Gastroesophageal sphincter (tissue), 4 donors: ENCODE data around the gene C2CD5. TPM values are rescaled to one million over a fixed set of nuclear protein-coding genes. Genes with fewer than 3 reads are reported as not detected.
"Not testable (repeated sequence)": the region's sequence is repeated elsewhere in the genome, so short reads cannot be mapped to it uniquely, and the experiment has no call there.

Source experiments
- ATAC-seq: fragments of 150-250 bp; one replicate; pipeline ENCODE4 v1.9.1; 2016; ENCODE audit warnings: mild to moderate bottlenecking, moderate library complexity
- H3K27ac ChIP-seq, 4 donors: fragments of 200-600 bp; sonication (generic) in 3 of 4; 1 replicate in 3 of 4; 2 replicates in 1 of 4; pipeline ENCODE4 v1.5.1; 2016 to 2019
- H3K27me3 ChIP-seq: fragments of 200-600 bp; sonication (generic); one replicate; pipeline ENCODE4 v1.5.1; 2019
- H3K36me3 ChIP-seq, 2 donors: fragments of 200-600 bp; sonication (generic); one replicate each; pipeline ENCODE4 v1.5.1; 2019; ENCODE audit warnings: control low read depth in 1 of 2
- H3K4me1 ChIP-seq, 3 donors: fragments of 200-600 bp; sonication (generic); 1 replicate in 2 of 3; 2 replicates in 1 of 3; pipeline ENCODE4 v1.5.1; 2016 to 2019; ENCODE audit warnings: control low read depth in 2 of 3
- H3K4me3 ChIP-seq, 2 donors: fragments of 200-600 bp; sonication (generic); one replicate each; pipeline ENCODE4 v1.5.1; 2019; ENCODE audit warnings: mild to moderate bottlenecking in 1 of 2, moderate library complexity in 1 of 2
- H3K9me3 ChIP-seq, 3 donors: fragments of 200-600 bp; sonication (generic); one replicate each; pipeline ENCODE4 v1.5.1; 2017 to 2019; ENCODE audit warnings: control low read depth in 2 of 3
- EP300 ChIP-seq: sonication (generic); formaldehyde crosslinking; IDR thresholded peaks from one replicate; pipeline ENCODE4 v1.6.1; 2017; ENCODE audit warnings: antibody characterized with exemption, mild to moderate bottlenecking
- POLR2A ChIP-seq, 2 donors: fragments of 450-650 bp; IDR thresholded peaks; one replicate each; pipeline ENCODE4 v1.6.1; 2017; ENCODE audit warnings: antibody characterized with exemption in 2 of 2, mild to moderate bottlenecking in 2 of 2, moderate library complexity in 1 of 2
- POLR2AphosphoS5 ChIP-seq: sonication (generic); formaldehyde crosslinking; IDR thresholded peaks from one replicate; pipeline ENCODE4 v1.6.1; 2017; ENCODE audit warnings: antibody characterized with exemption
- WGBS, 2 donors: methylation state at CpG; one replicate each; pipeline ENCODE4 v1.1.5; 2018; ENCODE audit warnings: low coverage in 1 of 2; 5-methylcytosine and 5-hydroxymethylcytosine counted together
- total RNA-seq, 4 donors: library from RNA; depleted of rRNA; stranded (reverse); fragments of >200 nt; gene quantifications; one replicate each; pipeline ENCODE4 v1.1.0, GENCODE V29; 2016
- TF ChIP-seq, protein P1 (sequence below), 4 experiments: fragments of 200-600 bp in 2 of 4; fragments of 450-650 bp in 2 of 4; sonication (generic) in 1 of 4; IDR thresholded peaks; one replicate each; pipeline ENCODE4 v1.5.1; 2017 to 2019; ENCODE audit warnings: antibody characterized with exemption in 4 of 4, mild to moderate bottlenecking in 2 of 4, moderate library complexity in 2 of 4

The C2CD5 gene
- total RNA-seq, 4 donors from 2014 or later: 18.9 to 72.8 (median 31.7) TPM

DNA sequence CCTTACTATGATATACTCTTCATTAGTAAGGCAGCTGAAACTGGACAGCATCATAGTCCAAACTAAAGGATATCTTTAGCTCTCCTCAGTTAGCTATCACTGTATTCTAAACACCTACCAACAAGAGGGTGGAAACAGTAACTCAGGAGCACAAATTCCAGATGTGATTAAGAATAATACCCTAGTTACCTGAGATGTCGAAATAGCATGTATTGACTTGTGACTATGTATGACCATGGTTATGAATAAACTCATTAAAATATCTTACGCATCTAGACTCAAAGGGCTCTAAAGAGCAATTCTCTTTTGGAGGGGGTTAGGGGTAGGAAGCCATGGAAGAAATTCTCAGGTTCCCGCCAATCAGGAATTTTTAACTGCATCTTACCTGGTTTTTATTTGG, 90.8 kb downstream of the C2CD5 start:
- no peak overlapping the region for H3K4me3 ChIP-seq
- no peaks in the 10 kb centered on the region for H3K27me3 ChIP-seq
- no peak for ATAC-seq
- no peak for TF ChIP-seq POLR2AphosphoS5
- TF ChIP-seq EP300: no peak
- no peak for TF ChIP-seq POLR2A (IDR thresholded peaks at IDR 0.05)
- TF ChIP-seq, protein P1, sequence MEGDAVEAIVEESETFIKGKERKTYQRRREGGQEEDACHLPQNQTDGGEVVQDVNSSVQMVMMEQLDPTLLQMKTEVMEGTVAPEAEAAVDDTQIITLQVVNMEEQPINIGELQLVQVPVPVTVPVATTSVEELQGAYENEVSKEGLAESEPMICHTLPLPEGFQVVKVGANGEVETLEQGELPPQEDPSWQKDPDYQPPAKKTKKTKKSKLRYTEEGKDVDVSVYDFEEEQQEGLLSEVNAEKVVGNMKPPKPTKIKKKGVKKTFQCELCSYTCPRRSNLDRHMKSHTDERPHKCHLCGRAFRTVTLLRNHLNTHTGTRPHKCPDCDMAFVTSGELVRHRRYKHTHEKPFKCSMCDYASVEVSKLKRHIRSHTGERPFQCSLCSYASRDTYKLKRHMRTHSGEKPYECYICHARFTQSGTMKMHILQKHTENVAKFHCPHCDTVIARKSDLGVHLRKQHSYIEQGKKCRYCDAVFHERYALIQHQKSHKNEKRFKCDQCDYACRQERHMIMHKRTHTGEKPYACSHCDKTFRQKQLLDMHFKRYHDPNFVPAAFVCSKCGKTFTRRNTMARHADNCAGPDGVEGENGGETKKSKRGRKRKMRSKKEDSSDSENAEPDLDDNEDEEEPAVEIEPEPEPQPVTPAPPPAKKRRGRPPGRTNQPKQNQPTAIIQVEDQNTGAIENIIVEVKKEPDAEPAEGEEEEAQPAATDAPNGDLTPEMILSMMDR (IDR thresholded peaks at IDR 0.05): no peak
- H3K9me3 ChIP-seq: no peaks in the 10 kb centered on the region
- H3K4me1 ChIP-seq: no peaks in the 10 kb centered on the region
- H3K27ac ChIP-seq: no peak overlapping the region
- H3K36me3 ChIP-seq: peaks cover 0 to 17% of the 10 kb centered on the region in 2 donors
- WGBS, 2 donors: 96 to 100% methylated on average over 3 of the region's 3 CpGs

GRCh38 chr12:22447223-22447622, 97.1 kb downstream of the C2CD5 start:
- peaks cover 0 to 10% (median 0%) of the 10 kb centered on the region in 3 donors for H3K4me1 ChIP-seq
- no peak overlapping the region for H3K4me3 ChIP-seq
- H3K27ac ChIP-seq: no peak overlapping the region
- H3K9me3 ChIP-seq: no peaks in the 10 kb centered on the region
- no peaks in the 10 kb centered on the region for H3K27me3 ChIP-seq
- TF ChIP-seq EP300 (no peak), POLR2A (IDR thresholded peaks at IDR 0.05) (no peak), POLR2AphosphoS5 (no peak)
- TF ChIP-seq, protein P1 (IDR thresholded peaks at IDR 0.05): no peak
- ATAC-seq: no peak
- no peaks in the 10 kb centered on the region for H3K36me3 ChIP-seq
- WGBS, 2 donors: 44% methylated on average over 4 of the region's 4 CpGs

DNA sequence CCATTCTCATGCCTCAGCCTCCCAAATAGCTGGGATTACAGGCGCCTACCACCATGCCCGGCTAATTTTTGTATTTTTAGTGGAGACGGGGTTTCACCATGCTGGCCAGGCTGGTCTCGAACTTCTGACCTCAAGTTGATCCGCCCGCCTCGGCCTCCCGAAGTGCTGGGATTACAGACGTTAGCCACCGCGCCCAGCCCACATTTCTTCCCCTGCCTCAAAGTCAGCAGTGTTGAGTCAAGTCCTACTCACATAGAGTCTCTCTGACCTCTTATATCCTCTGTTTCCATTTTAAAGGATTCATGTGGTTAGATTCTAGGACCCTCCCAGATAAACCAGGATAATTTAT, 100.1 kb downstream of the C2CD5 start:
- not testable (repeated sequence) for H3K4me1 ChIP-seq, H3K36me3 ChIP-seq, H3K27ac ChIP-seq, ATAC-seq, H3K9me3 ChIP-seq, H3K27me3 ChIP-seq, H3K4me3 ChIP-seq
- WGBS, 2 donors: 85 to 91% methylated on average over 5 to 11 of the region's 11 CpGs

DNA sequence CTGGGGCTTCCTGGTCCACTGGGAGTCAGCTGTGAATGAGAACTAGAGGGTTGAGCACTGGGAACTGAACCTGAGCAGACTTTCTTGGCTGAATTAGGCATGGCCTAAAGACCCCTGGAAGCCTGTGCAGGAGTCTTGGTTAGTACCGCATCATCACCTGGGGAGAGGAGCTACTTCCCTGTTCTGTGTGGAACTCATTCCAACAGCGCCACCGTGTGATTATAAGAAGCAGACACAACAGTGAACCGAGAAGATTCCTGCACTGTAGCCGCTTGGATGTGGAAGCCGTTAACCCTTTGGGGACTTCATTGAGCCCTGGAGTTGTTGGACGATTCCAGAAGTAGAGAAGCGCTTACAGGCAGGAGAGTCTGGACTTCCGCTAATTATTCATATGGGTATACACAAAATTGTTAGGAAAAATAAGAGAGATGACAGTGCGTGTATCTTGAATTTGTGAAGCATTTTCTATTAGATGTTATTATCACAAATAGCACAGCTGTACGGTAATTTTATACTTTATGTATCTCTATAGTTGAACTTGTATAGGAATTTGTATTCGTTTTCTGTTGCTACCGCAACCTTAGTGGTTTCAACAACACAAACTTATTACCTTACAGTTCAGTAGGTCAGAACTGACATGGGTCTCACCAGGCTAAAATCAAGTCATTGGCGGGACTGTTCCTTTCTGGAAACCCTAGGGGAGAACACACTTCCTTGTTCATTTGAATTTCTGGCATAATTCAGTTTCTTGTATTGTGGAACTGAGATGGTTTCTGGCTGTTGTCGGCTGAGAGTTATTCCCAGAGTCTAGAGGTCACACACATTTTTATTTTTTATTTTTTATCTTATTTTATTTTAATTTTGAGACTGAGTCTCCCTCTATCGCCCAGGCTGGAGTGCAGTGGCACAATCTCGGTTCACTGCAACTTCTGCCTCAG, 100.7 kb downstream of the C2CD5 start:
- H3K4me3 ChIP-seq: no peak overlapping the region
- no peak overlapping the region for H3K27ac ChIP-seq
- no peaks in the 10 kb centered on the region for H3K36me3 ChIP-seq
- H3K27me3 ChIP-seq: no peaks in the 10 kb centered on the region
- 29 to 51% methylated on average over 6 to 15 of the region's 17 CpGs for WGBS, 2 donors
- peaks cover 0 to 10% (median 0%) of the 10 kb centered on the region in 3 donors for H3K4me1 ChIP-seq
- TF ChIP-seq, protein P1 (IDR thresholded peaks at IDR 0.05): peak; percentile 59 to 87 (median 80)
- TF ChIP-seq POLR2A (IDR thresholded peaks at IDR 0.05): no peak
- peak; percentile 9 for TF ChIP-seq POLR2AphosphoS5
- no peak for TF ChIP-seq EP300
- ATAC-seq: peak; percentile 92
- no peaks in the 10 kb centered on the region for H3K9me3 ChIP-seq

DNA sequence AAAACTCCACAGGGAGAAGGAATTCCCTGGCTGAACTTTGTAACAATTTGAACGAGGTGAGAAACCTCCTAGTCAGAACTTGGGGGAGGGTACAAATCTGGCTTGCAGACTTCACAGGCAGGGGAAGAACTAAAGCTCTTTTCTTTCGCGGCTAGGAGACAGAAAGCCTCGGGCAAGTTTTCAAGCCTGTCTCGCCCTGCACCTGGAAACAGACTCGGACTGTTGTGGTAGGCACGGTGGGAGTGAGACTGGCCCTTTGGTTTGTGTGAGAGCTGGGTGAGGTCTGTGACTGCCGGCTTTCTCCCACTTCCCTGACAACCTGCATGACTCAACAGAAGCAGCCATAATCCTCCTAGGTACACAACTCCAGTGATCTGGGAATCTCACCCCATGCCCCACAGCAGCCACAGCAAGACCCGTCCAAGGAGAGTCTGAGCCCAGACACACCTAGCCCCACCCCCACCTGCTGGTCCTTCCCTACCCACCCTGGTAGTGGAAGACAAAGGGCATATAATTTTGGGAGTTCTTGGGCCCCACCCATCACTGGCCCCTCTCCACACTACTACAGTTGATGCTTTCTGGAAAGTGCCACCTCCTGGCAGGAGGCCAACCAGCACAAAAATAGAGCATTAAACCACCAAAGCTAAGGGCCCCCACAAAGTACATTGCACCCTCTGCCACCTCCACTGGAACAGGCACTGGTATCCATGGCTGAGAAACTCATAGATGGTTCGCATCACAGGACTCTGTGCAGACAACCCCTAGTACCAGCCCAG, 107.1 kb downstream of the C2CD5 start:
- peak overlapping the region; percentile 40 to 69 (median 67) for H3K27ac ChIP-seq
- no peak overlapping the region for H3K4me3 ChIP-seq
- peaks cover 0 to 15% (median 0%) of the 10 kb centered on the region in 3 donors for H3K4me1 ChIP-seq
- no peaks in the 10 kb centered on the region for H3K9me3 ChIP-seq
- 10 to 40% methylated on average over 1 to 4 of the region's 10 CpGs for WGBS, 2 donors
- no peak for TF ChIP-seq POLR2A (IDR thresholded peaks at IDR 0.05)
- TF ChIP-seq, protein P1 (IDR thresholded peaks at IDR 0.05): no peak
- TF ChIP-seq POLR2AphosphoS5: no peak
- no peak for TF ChIP-seq EP300
- no peaks in the 10 kb centered on the region for H3K36me3 ChIP-seq
- no peaks in the 10 kb centered on the region for H3K27me3 ChIP-seq
- ATAC-seq: no peak
